ENCODE measurements around the gene KCNC3.
A peak's percentile ranks its signal among the peaks of the same experiment; 100 is the strongest.

Gene KCNC3
- 0.10 to 0.57 reads per million in 2 donors for total RNA-seq

- peak; percentile 72 for DNase-seq
These were observed at the start of gene KCNC3 for GRCh38 chr19:50329146-50329925. Gene KCNC3 (minus strand): TSS chr19:50329377. CDS start chr19:50329082, 295 bp downstream.

- no peak for DNase-seq
These were observed 49.7 kb upstream of the KCNC3 start for GRCh38 chr19:50378863-50379236.

- DNase-seq: no peak
These were observed 49.1 kb upstream of the KCNC3 start for GRCh38 chr19:50378169-50378862.

GRCh38 chr19:50377517-50377916 lies 48.3 kb upstream of the KCNC3 start:
- no peak for DNase-seq

- no peak for DNase-seq
These were observed 47.9 kb upstream of the KCNC3 start for GRCh38 chr19:50377051-50377461.

- peak; percentile 79 for DNase-seq
These were observed 47.2 kb upstream of the KCNC3 start, which contains the start of gene NR1H2 for GRCh38 chr19:50376166-50377050. Gene NR1H2 (plus strand): TSS chr19:50376457. CDS start chr19:50377606, 1,149 bp downstream.

GRCh38 chr19:50371914-50372475 lies 42.8 kb upstream of the KCNC3 start:
- DNase-seq: no peak

- DNase-seq: no peak
These were observed 39.7 kb upstream of the KCNC3 start for GRCh38 chr19:50368649-50369570.

- DNase-seq: no peak
These were observed 36.5 kb upstream of the KCNC3 start, which contains the start of gene NAPSA for GRCh38 chr19:50365434-50366306. Gene NAPSA (minus strand): TSS chr19:50365639. CDS start chr19:50365621, 18 bp downstream.

GRCh38 chr19:50362656-50363424 lies 33.7 kb upstream of the KCNC3 start:
- DNase-seq: no peak

GRCh38 chr19:50362030-50362412 lies 32.8 kb upstream of the KCNC3 start:
- DNase-seq: no peak

- no peak for DNase-seq
These were observed 32.3 kb upstream of the KCNC3 start for GRCh38 chr19:50361290-50362029.

GRCh38 chr19:50359328-50359818 lies 30.2 kb upstream of the KCNC3 start:
- no peak for DNase-seq

- peak; percentile 58 for DNase-seq
These were observed 29.5 kb upstream of the KCNC3 start for GRCh38 chr19:50358483-50359327.

GRCh38 chr19:50357178-50358100 lies 28.3 kb upstream of the KCNC3 start:
- peak; percentile 75 for DNase-seq

- DNase-seq: no peak
These were observed 27.6 kb upstream of the KCNC3 start for GRCh38 chr19:50356691-50357177.

All from activated gamma-delta T cell (primary cell).